T follicular helper cell (primary cell): Measurements from ENCODE around the gene PRM1.
A peak's percentile ranks its signal among the peaks of the same experiment; 100 is the strongest.

Source experiments
- DNase-seq: peaks from one replicate; pipeline ENCODE4 v3.0.0-alpha.2; 2020; ENCODE audit warnings: low read depth

Gene PRM1

DNA sequence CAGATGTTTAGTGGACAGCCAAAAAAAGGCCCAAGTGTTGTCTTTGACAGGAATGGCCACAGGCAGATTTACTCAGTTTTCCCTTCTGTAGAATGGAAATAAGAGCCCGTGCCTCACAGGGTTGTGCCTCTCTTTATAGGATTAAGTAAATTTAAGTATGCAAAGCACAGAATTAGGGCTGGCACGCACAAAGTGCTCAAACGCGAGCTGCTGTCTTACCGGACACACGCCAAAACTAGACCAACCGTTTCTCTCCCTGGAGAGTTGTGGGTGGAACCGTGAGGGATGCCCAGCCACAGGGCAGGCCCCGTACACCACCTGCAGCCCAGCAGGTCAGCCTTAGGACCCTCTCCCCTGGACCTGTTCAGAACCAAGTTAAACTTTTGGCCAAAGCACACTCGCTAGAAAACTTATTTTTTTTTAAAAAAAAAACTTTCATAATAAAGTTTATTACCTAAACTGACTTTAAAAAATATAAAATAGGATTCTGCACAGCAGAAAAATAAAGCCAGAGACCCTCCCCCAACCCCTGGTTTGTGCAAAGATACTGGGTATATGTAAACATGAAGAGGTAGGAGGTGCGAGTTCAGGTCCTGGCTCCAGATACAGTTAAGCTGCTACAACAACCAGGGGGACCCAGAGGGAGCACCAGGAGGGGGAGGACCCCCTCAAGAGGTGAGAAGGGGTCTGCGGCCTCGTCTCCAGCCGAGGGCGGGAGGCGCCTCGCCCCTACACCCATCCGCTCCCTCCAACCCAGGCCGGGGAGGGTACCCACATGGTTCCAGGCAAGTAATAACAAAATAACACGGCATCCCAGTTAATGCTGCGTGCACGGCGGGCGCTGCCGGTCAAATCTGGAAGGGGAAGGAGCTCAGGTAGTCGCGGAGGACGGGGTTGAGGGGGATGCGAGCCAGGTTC is 26.9 kb downstream of the PRM1 start:
- no peak for DNase-seq

DNA sequence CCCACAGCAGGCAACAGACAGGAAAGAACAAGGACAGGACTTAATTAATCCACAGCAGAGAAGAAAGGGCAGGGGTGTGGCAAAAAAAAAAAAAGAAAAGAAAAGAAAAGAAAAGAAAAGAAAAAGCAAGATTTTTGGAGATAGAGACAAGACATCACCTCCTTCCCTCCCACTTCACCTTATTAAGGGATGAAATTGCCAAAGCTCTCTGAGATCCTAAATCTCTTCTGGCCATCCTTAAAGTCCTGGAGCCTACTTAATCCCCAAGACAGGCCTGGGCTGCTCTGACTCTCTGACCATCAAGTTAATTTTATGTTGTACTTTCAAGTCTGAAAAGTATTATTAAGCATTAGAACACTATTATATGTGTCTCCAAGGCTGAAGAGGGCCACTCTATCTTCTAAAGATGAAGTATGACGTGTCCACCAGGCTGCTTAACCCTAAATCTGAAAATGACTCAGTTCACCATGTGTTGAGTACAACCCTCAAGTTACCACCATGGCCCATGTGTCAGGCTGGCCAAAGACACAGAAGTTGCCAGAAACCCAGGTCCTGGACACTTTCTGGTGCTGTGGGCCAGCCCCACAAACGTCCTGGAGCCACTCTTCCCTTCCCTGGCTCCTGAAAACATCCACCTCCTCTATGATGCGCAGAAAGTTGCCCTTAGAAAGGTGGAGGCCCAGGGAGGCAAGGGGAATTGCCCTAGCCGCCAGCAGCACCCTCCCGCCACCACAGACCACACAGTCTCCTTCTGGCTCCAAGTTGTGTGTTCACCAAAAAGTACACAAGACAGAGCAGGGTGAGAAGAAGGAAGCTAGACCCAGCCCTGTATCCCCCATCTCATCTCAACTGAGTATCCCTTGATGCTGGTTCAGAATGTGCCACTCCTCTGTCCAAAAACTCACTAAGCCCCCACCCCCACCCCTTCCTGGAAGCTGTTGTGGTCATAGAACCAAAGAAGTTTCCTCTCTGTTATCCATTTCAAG is 27.8 kb downstream of the PRM1 start:
- no peak for DNase-seq

DNA sequence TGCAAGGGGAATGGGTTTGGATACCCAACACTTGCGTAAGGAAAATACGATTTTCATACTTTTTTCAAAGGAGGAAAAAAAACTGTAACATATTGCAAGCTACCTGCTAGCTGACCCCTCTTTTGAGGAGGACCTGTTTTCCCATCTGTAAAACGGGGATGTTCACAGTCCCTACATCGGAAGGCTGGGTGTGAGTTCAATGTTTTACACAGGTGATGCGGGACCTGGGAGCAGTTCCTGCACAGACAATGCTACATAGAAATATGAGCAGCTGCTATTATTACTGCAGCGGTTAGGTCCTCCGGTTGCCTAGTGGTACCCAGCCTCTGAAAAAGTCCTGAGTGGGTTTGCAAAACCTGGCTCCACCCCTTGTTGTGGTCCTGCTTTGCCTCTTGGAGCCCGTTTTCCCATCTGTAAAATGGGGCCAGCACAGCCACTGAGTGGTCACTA is 28.6 kb downstream of the PRM1 start:
- DNase-seq = no peak

DNA sequence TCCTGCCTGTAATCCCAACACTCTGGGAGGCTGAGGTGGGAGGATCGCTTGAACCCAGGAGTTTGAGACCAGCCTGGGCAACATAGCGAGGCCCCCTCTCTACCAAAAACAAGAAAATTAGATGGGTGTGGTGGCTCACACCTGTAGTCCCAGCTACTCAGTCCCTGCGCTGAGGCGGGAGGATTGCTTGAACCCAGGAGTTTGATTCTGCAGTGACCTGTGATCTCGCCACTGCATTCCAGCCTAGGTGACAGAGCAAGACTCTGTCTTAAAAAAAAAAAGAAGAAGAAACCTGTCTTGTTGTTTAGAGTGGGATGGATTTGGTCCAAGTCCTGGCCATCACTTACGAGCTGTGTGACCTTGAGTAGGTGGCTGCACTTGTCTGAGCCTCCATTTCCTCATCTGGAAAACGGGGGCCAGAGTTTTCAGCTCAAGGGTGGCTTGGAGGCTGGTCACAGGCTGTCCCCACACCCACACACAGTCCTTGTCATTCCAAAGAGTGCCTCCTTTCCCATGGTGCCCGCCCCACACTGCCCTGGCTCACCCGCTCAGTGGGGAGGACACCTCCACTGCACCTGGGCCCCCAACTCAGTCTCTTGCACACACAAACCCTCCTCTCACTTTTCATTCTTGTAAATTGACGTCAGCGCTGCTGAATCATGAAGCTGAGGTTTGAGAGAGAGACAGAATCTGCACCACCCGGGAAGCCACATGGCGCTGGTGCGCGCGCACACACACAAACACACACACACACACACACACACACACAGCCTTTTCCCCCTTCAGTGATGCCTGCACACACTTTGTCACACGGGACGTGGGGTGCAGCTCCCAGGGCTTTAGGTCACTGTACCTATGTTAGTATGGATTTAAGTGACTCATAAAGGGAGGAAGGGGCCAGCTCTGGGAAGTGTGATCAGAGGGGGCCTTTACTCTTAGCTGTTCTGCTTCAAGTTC is 29.3 kb downstream of the PRM1 start:
- DNase-seq = peak; percentile 65

DNA sequence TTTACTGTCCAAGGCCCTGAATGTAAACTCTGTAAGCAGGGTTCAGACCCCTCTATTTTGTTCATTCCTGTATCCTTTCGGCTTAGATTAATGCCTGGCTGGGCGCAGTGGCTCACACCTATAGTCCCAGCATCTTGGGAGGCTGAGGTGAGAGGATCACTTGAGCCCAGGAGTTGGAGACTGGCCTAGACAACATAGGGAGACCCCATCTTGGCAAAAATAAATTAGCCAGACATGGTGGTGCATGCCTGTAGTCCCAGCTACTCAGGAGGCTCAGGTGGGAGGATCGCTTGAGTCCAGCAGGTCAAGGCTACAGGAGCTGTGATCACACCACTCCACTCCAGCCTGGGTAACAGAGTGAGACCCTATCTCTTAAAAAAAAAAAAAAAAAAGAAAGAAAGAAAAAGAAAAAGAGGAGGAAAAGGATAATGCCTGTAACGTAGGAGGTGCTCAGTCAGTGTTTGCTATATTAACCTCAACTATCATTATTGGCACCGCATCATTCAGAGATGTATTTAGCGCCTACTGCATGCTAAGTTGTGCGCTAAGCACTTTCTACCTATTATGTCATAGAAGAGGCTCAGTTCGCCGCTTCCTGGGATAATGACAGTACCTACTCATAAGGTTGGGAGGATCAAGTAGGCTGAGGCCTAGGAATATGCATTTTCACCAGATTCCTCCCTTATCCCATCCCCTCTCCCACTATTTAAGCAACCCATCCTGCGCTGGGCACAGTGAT is 30.2 kb downstream of the PRM1 start:
- no peak for DNase-seq

DNA sequence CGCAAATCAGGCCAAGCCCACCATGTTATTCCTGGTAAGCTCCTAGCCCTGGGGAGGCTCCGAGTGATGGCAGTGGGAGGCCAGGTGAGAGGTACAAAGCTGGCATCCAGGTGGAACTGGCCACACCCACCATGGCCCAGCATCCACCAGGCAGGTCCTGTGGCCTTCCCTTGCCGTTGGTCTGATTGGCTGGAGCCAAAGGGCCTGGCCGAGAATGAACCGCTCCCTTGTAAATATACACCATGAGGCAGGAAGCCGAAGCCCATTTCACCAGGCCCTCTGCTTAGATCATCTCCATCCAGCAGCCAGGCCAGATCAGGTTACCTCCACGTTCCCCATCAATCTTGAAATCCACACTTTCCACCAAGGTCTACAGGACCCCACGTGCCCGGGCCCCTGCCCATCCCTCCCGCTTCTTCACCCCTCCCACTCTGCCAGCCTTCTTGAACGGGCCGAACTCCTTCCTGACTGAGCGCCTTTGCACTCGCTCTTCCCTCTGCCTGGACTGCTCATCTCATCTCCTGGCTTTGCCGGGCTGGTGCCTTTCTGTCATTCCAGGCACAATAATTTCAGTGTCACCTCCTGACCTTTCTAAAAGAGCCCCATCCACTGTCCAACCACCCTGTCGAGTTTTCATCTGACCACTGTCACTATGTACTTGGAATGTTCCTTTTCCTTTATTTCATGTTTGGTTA is 30.9 kb downstream of the PRM1 start:
- DNase-seq = no peak

DNA sequence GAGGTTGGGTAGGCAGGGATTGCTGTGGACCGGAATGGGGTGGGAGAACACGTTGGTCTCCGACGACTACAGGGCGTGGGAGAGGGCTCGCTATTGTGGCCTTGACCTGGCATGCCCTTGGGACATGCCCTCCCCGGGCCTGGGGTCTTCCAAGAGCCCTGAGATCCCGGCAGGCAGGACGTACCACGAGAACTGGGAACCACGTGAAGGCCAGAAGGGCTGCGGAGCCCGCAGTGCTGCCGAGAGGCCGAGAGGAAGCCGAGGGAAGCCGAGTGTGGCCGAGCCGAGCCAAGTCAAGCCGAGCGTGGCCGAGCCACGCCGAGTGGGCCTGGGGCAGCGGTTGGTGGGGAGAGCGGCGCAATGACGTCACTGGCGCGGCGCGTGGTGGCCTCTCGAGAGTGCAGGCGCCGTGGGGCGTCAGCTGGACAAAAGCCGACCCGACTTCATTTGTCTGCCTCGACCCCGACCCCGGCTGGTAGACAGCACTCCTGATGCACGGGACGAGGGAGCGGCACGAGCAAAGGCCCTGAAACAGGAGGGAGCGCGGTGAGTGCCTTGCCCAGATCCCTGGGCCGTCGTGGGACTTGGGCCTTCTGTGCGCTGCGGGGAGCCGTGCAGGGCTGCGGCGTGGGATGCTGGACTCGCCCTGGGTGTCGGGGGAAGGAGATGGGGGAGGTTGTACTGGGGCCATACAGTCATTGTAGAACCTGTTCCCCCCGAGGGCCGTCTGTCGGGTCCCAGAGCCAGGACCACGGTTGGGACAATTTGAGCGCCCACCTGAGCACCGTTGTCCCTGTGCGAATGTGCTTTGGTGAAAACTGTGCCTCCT is 31.7 kb downstream of the PRM1 start:
- no peak for DNase-seq

DNA sequence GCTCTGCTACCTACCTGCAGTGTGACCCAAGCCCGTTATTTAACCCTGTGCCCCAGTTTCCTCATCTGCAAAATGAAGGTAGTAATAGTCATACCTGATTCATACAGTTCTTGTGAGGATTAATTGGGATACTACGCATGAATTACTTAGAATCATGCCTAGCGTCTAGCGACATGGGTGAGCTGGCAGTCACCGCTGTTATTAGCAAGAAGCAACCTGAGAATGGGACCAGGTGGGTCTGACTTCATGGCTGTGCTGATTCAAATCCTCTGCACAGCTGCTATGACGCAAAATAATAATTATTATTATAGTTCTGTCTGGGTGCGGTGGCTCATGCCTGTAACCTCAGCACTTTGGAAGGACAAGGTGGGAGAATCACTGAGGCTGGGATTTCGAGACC is 33.0 kb downstream of the PRM1 start:
- DNase-seq = no peak

DNA sequence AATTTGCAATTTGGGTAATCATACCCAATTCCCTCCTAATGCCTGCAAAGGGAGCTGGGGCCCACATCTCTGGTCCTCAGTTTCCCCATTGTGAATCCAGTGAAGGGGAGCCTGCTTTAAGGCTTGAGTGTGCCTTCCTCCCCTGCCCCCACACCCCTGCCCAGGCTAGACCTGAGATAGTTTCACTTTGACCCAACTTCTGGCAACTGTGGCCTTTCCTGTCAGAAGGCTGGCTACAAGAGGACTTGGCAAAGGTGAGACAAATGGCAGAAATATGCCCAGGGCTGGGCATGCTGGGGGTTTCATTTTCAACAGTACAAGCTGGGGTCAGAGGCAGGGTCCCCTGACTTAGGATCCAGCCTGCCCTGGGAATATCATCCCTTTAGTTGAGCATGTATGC is 35.1 kb downstream of the PRM1 start:
- no peak for DNase-seq

DNA sequence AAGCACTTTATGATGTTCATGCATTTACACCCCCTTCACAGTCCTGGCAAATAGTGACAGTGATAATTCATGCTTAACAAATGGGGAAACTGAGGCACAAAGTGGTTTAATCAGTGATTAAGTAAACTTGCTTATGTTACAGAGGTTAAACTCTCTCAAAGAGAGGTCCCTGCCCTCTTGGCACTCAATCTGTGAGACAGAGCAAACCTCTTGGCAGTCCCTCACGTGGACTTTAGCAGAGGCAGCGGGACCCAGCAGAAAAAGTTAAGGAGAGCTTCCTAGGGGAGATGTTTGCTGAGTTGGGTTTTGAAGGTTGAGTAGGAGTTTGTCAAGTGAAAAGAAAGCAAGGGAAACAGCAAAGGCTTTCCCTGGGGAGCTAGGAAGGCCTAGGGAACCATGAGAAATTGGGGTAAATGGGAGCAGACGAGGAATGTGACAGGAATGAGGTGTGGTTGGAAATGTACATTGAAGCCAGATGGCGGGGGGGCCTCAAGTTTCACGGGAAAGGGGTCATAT is 35.9 kb downstream of the PRM1 start:
- no peak for DNase-seq

DNA sequence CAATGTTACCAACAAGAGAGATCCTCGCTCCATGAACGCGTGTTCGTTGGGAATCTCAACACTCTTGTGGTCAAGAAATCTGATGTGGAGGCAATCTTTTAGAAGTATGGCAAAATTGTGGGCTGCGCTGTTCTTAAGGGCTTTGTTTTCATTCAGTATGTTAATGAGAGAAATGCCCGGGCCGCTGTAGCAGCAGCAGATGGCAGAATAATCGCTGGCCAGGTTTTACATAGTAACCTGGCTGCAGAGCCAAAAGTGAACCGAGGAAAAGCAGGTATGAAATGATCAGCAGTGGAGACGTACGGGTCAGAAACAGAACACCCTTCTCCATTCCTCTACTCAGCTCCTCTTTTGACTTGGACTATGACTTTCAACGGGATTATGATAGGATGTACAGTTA is 38.5 kb downstream of the PRM1 start:
- DNase-seq = no peak

DNA sequence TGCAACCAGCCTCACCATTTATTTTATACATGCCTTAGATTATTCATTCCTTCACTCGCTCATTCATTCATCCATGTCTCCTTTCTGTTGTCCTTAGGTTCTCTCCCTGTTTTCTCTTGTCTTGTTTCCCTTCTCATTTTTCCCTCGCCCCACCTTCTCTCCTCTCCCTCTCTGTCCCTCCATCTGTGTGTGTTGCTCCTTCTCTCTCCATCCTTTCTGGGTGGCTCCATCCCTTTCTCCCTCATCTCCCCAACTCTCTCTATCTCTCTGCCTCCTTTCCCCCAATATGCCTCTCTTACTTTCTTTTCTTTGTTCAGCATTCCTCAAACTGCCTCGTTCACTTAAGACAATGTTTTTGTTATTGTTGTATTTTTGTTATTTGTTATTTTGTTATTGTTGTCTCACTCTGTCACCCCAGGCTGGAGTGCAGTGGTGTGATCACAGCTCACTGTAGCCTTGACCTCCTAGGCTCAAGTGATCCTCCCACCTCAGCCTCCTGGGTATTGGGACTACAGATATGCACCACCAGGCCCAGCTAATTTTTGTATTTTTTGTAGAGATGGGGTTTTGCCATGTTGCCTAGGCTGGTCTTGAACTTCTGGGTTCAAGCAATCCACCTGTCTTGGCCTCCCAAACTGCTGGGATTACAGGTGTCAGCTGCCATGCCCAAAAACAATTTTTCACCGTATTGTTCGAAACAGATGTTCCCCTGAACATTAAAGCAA is 39.5 kb downstream of the PRM1 start:
- no peak for DNase-seq

DNA sequence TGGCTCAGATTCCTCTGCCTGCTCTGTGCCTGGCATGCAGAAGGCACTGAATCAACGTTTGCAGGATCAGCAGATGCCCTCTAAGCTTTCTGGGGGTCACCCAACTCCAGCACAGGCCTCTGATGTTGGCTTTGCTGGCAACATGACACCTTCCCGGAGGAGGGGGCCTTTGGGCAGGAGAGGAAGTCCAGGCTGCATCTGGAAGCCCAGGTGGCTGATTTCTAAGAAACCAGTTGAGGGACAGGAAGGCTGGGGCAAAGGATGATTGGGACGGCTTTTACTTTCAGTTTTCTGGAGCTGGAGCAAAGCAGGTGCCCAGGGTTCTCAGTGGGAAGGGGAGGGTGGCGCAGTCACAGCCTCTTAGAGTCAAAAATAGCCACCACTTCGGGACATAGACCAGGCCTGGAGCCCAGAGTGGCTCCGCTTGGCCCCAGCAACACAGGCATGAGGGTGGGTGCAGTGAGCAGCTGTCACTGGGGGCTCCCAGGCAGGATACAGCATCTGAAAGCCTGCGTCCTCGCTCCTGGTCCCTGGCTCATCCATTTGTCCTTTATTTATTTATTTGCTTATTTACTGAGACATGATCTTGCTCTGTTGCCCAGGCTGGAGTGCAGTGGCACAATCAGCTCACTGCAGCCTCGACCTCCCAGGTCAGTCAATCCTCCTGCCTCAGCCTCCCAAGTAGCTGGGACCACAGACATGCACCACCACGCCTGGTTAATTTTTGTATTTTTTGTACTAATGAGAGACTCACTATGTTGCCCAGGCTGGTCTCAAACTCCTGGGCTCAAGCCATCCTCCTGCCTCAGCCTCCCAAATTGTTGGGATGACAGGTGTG is 40.3 kb downstream of the PRM1 start:
- no peak for DNase-seq

DNA sequence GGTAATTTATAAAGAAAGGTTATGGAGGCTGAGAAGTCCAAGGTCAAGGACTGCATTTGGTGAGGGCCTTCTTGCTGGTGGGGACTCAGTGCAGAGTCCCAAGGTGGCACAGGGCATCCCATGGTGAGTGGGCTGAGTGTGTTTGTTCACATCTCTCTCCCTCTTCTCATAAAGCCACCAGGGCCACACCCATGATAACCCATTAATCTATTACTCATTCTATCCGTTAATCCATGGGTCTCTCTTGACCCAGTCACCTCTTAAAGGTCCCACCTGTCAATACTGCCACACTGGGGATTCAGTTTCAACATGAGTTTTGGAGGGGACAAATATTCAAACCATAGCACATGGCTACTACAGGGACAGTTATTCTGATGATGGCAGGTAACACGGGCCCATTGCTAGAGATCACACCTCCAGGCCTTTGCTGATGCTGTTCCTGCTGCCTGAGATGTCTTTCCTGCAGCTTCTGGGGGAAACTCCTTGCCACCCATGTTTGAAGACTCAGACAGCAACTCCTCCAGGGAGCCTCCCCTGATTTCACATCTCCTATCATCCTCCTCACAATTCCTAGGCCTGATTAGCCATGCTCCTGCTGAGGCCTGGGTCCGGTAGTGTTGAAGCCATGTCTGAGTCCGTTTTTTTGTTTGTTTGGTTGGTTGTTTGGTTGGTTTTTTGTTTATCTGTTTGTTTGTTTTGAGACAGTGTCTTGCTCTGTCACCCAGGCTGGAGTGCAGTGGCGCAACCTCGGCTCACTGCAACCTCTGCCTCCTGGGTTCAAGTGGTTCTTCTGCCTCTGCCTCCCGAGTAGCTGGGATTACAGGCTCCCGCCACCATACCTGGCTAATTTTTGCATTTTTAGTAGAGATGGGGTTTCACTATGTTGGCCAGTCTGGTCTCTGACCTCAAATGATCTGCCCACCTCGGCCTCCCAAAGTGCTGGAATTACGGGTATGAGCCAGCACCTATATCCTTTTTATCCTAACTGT is 41.2 kb downstream of the PRM1 start:
- no peak for DNase-seq

DNA sequence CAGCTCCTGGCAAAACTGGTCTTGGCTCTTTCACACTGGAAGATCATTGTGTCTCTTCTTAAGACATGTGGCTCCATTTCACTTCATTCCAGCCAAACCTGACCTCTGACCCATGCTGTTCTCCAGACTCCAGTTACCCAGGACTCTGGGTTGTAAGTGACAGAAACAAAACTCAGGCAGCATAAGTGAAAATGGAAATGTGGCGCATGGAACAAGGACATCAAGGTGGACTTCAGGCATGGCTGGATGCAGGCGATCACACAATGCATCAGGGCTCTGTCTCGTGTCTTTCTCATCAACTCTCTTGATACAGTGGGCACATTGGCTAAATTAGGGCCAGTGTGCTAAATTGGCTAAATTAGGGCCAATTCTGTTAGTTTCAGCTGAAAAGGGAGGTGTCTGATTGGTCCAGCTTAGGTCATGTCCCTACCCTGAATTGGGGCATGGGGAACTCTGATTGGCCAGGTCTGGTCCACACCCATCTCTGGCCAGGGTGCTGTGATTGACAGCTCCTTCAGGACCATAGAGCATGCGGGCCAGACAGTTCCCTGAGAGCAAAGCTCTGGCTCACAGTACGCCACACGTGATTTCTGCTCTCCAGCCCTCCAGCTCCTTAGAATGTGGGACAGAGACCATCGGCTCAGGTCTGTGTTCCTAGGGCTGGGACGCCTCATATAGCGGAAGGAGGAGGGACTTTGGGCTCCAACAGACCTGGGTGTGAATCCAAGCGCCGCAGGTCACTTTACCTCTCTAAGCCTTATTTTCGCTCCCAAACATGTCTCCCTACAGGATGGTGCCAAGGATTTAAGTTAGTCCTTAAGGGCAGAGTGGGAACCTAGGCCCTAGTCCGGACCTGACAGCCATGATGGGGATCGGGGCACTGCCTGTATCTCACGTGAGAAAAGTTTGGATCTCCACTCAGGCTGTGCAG is 42.6 kb downstream of the PRM1 start:
- no peak for DNase-seq
